Upper lobe of left lung (tissue), 4 donors: ENCODE measurements around the gene TEX264.

Source experiments
- CTCF ChIP-seq, 6 experiments: fragments of 450-650 bp in 4 of 6; fragments of 200-600 bp in 2 of 6; sonication (generic) in 2 of 6; IDR thresholded peaks; one replicate each; pipeline ENCODE4 v1.5.1; 2016 to 2019; ENCODE audit warnings: antibody characterized with exemption in 6 of 6
- POLR2A ChIP-seq, 4 donors: fragments of 450-650 bp; IDR thresholded peaks; one replicate each; pipeline ENCODE4 v1.5.1; 2016 to 2017; ENCODE audit warnings: antibody characterized with exemption in 4 of 4, mild to moderate bottlenecking in 2 of 4
- POLR2AphosphoS5 ChIP-seq, 2 donors: sonication (generic); formaldehyde crosslinking; IDR thresholded peaks; one replicate each; pipeline ENCODE4 v1.5.1; 2017; ENCODE audit warnings: antibody characterized with exemption in 2 of 2

DNA sequence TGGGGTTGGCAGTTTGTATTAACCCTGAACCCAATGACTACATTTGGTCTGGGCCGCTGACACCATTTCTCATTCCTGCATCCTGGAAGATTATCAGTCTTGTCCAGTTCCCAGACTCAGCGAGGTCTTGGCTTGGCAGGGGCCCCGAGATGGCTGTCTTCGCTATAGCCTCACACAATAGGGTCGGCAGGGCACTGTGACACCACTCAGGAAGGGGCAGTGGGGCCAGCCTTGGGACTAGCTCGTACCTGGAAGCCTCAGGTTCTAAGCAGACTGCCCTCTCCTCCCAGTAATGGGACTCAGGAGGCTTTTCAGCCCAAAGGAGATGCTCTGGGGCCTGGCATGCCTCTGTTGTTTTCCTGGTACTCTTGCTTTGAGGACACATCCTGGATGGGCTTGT is 9.1 kb downstream of the TEX264 start:
- TF ChIP-seq CTCF (IDR thresholded peaks at IDR 0.05) (no peak), POLR2A (IDR thresholded peaks at IDR 0.05) (no peak), POLR2AphosphoS5 (IDR thresholded peaks at IDR 0.05) (no peak)
